ENCODE measurements around the gene LUC7L2. TPM values are rescaled to one million over a fixed set of nuclear protein-coding genes. Genes with fewer than 3 reads are reported as not detected.

LUC7L2 gene
- total RNA-seq, result 30.8 and 32.8 TPM in 2 replicates

GRCh38 chr7:139359366-139360209 lies at the start of gene LUC7L2:
LUC7L2 (plus strand) TSS chr7:139359894; CDS start chr7:139360262, 368 bp downstream.

GRCh38 chr7:139341058-139341775 lies 18.5 kb upstream of the LUC7L2 start, which contains the start of gene FMC1:
FMC1 (plus strand) TSS chr7:139341337; CDS start chr7:139341385, 48 bp downstream.

Other genes starting within 250 kb of the LUC7L2 start
- gene UBN2, start 128.7 kb upstream of the LUC7L2 start, total RNA-seq, result 1.2 and 2.5 TPM in 2 replicates
- gene FMC1, start 18.6 kb upstream of the LUC7L2 start, total RNA-seq, result 9.4 and 13.5 TPM in 2 replicates
- not detected in 2 replicates for gene KLRG2, start 123.8 kb downstream of the LUC7L2 start, total RNA-seq
- not detected in 2 replicates for gene CLEC2L, start 163.8 kb downstream of the LUC7L2 start, total RNA-seq